HepG2 (cell line): ENCODE results near the gene LRRC3. TPM values are rescaled to one million over a fixed set of nuclear protein-coding genes. Genes with fewer than 3 reads are reported as not detected.

Experiments used
- ATAC-seq: fragments of 200-7000 bp; cut with Tn5 transposase; 3 replicates; pipeline ENCODE4 v1.9.1; 2020; ENCODE audit warnings: mild to moderate bottlenecking, moderate library complexity
- BruUV-seq: library from RNA; stranded (reverse); fragments of 400-500 nt; replicated peaks from 2 replicates; lab custom pipeline; 2021; lab: Mats Ljungman, UMichigan
- CTCF ChIA-PET: fragments of 300-600 bp; formaldehyde crosslinking; extraction: SDS; loops from one replicate; lab custom pipeline; 2021; ENCODE audit warnings: low total read pairs, inconsistent platforms, low intra/inter-chr PET ratio; lab: Yijun Ruan, JAX
- POLR2A ChIA-PET: fragments of 350-600 bp; sonication (Branson Sonifier 250); formaldehyde crosslinking; loops from one replicate; lab custom pipeline; 2020; ENCODE audit warnings: antibody characterized with exemption, inconsistent platforms; lab: Yijun Ruan, JAX
- DNase-seq: peaks from one replicate; pipeline ENCODE4 v3.0.0-alpha.2; 2015; ENCODE audit warnings: low spot score
- FAIRE-seq: peaks from 3 replicates; lab custom pipeline; 2011; peaks lifted over from hg19 to GRCh38; lab: Jason Lieb, UNC
- H2AFZ ChIP-seq: one replicate; pipeline ENCODE4 v1.6.1; 2011; ENCODE audit warnings: low read length, inconsistent platforms
- H3K27ac ChIP-seq: fragments of 300-600 bp; 3 replicates; pipeline ENCODE4 v1.8.0; 2011; ENCODE audit warnings: mixed run types, mild to moderate bottlenecking, mixed read lengths, low read length, inconsistent platforms; ENCODE audit not compliant: insufficient read depth; ENCODE audit errors: extremely low read length
- H3K27me3 ChIP-seq, 2 experiments: fragments of 200-600 bp in 1 of 2; 2 replicates in 1 of 2; 3 replicates in 1 of 2; pipeline versions ENCODE4 v1.6.0 to v1.8.0; 2011; ENCODE audit warnings: low read length in 2 of 2, mild to moderate bottlenecking in 2 of 2, moderate library complexity in 2 of 2, inconsistent platforms in 1 of 2; ENCODE audit not compliant: insufficient read depth in 2 of 2, control insufficient read depth in 1 of 2
- H3K36me3 ChIP-seq, 2 experiments: fragments of 200-600 bp in 1 of 2; replicated peaks in 1 of 2; 2 replicates in 1 of 2; 3 replicates in 1 of 2; pipeline versions ENCODE4 v1.5.1 to v1.8.0; 2011; ENCODE audit warnings: low read length in 2 of 2, inconsistent platforms in 1 of 2; ENCODE audit not compliant: insufficient read depth in 2 of 2, control insufficient read depth in 1 of 2
- H3K4me1 ChIP-seq: 2 replicates; pipeline ENCODE4 v1.5.1; 2012; ENCODE audit warnings: low read length, inconsistent platforms; ENCODE audit not compliant: insufficient read depth
- H3K4me2 ChIP-seq: 2 replicates; pipeline ENCODE4 v1.6.0; 2011; ENCODE audit warnings: low read depth, low read length, inconsistent platforms
- H3K4me3 ChIP-seq, 3 experiments: fragments of 200-600 bp in 1 of 3; sonication (generic), shearing (Covaris generic) in 1 of 3; replicated peaks in 1 of 3; 2 replicates each; pipeline ENCODE4 v1.5.1; 2011 to 2016; ENCODE audit warnings: low read length in 3 of 3, inconsistent platforms in 2 of 3, low read depth in 2 of 3, mild to moderate bottlenecking in 2 of 3, control low read depth in 1 of 3, mixed read lengths in 1 of 3; ENCODE audit not compliant: insufficient read depth in 1 of 3
- H3K79me2 ChIP-seq: one replicate; pipeline ENCODE4 v1.6.1; 2011; ENCODE audit warnings: low read length, inconsistent platforms; ENCODE audit not compliant: insufficient read depth
- H3K9ac ChIP-seq: 2 replicates; pipeline ENCODE4 v1.6.0; 2011; ENCODE audit warnings: mild to moderate bottlenecking, low read depth, low read length, inconsistent platforms; ENCODE audit not compliant: insufficient read depth
- H3K9me3 ChIP-seq: 2 replicates; pipeline ENCODE4 v1.5.1; 2012; ENCODE audit warnings: mild to moderate bottlenecking, low read length
- H4K20me1 ChIP-seq: 2 replicates; pipeline ENCODE4 v1.6.0; 2011; ENCODE audit warnings: inconsistent platforms, mild to moderate bottlenecking, low read length, moderate library complexity; ENCODE audit not compliant: insufficient read depth
- NRL ChIP-seq: sonication (generic); formaldehyde crosslinking; IDR thresholded peaks from 2 replicates; pipeline ENCODE4 v1.5.0; 2020; ENCODE audit warnings: missing genetic modification reagents, mild to moderate bottlenecking, moderate library complexity, borderline replicate concordance
- ZZZ3 ChIP-seq: sonication (generic); formaldehyde crosslinking; IDR thresholded peaks from 2 replicates; pipeline ENCODE4 v1.4.0; 2020; ENCODE audit warnings: missing genetic modification reagents, mild to moderate bottlenecking, borderline replicate concordance
- WGBS: methylation state at CpG from one replicate; pipeline ENCODE4 v1.1.6; 2017; ENCODE audit warnings: low lambda C conversion rate; 5-methylcytosine and 5-hydroxymethylcytosine counted together
- in situ Hi-C: cut with HindIII; loops from 2 replicates; pipeline ENCODE4 v1.10.0; 2017; ENCODE audit warnings: low pct_unique_long_range_greater_than_20kb; ENCODE audit not compliant: extremely low pct_ligation_motif_present
- intact Hi-C: fragments of 100-400 bp; cut with micrococcal nuclease; formaldehyde crosslinking; loops from one replicate; pipeline ENCODE4 v1.10.0; 2022; ENCODE audit not compliant: unreplicated experiment
- polyA plus RNA-seq, 8 experiments: library from polyadenylated mRNA; depleted of rRNA in 3 of 8; stranded (reverse) in 7 of 8; unstranded in 1 of 8; fragments of >200 nt; fragmentation: Illumina TruSeq in 4 of 8; extraction: Trizol in 4 of 8; gene quantifications; 2 replicates each; pipeline versions ENCODE4 v1.2.1 to v1.2.3, GENCODE V29; 2011 to 2016; ENCODE audit warnings: low read depth in 4 of 8, missing spikeins in 1 of 8, mixed read lengths in 1 of 8; ENCODE audit not compliant: insufficient read depth in 1 of 8
- total RNA-seq, 5 experiments: library from RNA; depleted of rRNA; stranded (reverse); fragments of >200 nt; fragmentation: Illumina TruSeq; extraction: Trizol; gene quantifications; 2 replicates each; pipeline ENCODE4 v1.2.3, GENCODE V29; 2016; ENCODE audit warnings: low read depth in 1 of 5
- TF ChIP-seq, protein P1 (sequence below): sonication (generic); formaldehyde crosslinking; IDR thresholded peaks from 2 replicates; pipeline ENCODE4 v1.9.0; 2021; ENCODE audit warnings: missing genetic modification reagents, borderline replicate concordance

The LRRC3 gene
- total and polyA plus RNA-seq, 2 of the 13 experiments (the other 11 are each of a cell fraction or from before 2014, with no cell fraction given): 4.8 to 16.5 TPM

DNA sequence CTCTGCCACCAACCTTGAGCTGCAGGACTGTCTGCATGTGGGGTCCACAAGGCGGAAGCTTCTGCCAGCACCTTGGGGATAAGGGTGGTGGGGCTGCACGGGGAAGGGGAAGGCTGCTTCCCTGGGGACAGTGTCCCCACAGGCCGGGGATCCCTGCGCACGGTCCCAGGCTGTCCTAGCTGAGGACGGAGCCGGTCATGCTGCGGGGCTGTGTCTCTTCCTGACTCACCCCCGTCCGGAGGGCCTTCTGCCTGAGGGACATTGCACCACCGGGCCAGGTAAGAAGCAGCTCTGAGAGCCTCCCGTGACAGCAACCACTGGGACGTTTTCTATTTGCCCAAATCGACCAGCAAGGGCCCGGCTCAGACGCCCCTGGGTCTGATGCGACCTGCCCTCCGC, 54.8 kb downstream of the LRRC3 start:
- in situ Hi-C loops (no loop called here), intact Hi-C loops (loop anchor here (5.0 kb wide), 1 partner anchor 232 kb away; no protein-coding TSS in a partner anchor)
- H3K4me2 ChIP-seq: peak overlapping the region; percentile 57; the same call in 1 of the 2 replicates
- no TSS peak for BruUV-seq
- H3K36me3 ChIP-seq: peaks cover 14 to 19% of the 10 kb centered on the region in 2 experiments
- peaks cover 61% of the 10 kb centered on the region for H3K4me1 ChIP-seq
- CTCF ChIA-PET: interaction anchor here (2.0 kb wide), 1 partner anchor 283 kb away, joined by 14 read pairs; no protein-coding TSS in a partner anchor
- H3K4me3 ChIP-seq: peak overlapping the region in 1 of 3 experiments; percentile 23; a peak in 1 of 6 replicates
- WGBS: 80% methylated on average over 1 of the region's 18 CpGs
- H2AFZ ChIP-seq: no peak overlapping the region
- DNase-seq (no peak), FAIRE-seq (no peak), ATAC-seq (no peak)
- H3K9me3 ChIP-seq: no peaks in the 10 kb centered on the region
- peak overlapping the region; percentile 45 for H3K27ac ChIP-seq
- H3K27me3 ChIP-seq: no peaks in the 10 kb centered on the region; a peak in 1 of 5 replicates
- POLR2A ChIA-PET: interaction anchor here (0.6 to 1.6 kb wide), 4 partner anchors 12 to 283 kb away, joined by 3 to 4 read pairs (median 3); no protein-coding TSS in a partner anchor
- no peak overlapping the region for H3K9ac ChIP-seq
- peaks cover 25% of the 10 kb centered on the region for H3K79me2 ChIP-seq
- TF ChIP-seq, protein P1, sequence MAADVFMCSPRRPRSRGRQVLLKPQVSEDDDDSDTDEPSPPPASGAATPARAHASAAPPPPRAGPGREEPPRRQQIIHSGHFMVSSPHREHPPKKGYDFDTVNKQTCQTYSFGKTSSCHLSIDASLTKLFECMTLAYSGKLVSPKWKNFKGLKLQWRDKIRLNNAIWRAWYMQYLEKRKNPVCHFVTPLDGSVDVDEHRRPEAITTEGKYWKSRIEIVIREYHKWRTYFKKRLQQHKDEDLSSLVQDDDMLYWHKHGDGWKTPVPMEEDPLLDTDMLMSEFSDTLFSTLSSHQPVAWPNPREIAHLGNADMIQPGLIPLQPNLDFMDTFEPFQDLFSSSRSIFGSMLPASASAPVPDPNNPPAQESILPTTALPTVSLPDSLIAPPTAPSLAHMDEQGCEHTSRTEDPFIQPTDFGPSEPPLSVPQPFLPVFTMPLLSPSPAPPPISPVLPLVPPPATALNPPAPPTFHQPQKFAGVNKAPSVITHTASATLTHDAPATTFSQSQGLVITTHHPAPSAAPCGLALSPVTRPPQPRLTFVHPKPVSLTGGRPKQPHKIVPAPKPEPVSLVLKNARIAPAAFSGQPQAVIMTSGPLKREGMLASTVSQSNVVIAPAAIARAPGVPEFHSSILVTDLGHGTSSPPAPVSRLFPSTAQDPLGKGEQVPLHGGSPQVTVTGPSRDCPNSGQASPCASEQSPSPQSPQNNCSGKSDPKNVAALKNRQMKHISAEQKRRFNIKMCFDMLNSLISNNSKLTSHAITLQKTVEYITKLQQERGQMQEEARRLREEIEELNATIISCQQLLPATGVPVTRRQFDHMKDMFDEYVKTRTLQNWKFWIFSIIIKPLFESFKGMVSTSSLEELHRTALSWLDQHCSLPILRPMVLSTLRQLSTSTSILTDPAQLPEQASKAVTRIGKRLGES (CRISPR knock-in tag): no peak
- TF ChIP-seq NRL (CRISPR knock-in tag): peak; percentile 3; the same call in 1 of the 2 replicates
- 0 out of 2 replicates have a peak, but pooled peaks have one; percentile 11 for TF ChIP-seq ZZZ3 (CRISPR knock-in tag)
- no peaks in the 10 kb centered on the region for H4K20me1 ChIP-seq
